ENCODE results near the gene INSC.

DNA sequence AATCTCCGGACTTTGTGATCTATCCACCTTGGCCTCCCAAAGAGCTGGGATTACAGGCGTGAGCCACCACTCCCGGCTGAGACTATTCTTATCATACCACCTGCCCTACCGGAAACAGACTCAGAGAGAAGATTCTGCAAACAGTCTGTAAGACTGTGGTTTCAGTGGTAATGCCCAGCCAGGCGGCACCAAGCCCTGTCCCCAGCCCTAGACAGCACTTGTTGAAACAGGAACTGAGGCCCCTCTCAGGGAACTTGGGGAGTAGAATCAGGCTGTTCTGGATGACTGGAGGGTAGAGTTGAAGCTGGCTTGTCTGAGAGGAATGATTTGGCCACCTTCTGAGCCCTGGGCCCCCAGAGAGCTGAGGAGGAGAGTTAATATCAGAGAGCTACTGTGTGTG lies 1.3 kb upstream of the INSC start:
- TF ChIP-seq, protein P1, sequence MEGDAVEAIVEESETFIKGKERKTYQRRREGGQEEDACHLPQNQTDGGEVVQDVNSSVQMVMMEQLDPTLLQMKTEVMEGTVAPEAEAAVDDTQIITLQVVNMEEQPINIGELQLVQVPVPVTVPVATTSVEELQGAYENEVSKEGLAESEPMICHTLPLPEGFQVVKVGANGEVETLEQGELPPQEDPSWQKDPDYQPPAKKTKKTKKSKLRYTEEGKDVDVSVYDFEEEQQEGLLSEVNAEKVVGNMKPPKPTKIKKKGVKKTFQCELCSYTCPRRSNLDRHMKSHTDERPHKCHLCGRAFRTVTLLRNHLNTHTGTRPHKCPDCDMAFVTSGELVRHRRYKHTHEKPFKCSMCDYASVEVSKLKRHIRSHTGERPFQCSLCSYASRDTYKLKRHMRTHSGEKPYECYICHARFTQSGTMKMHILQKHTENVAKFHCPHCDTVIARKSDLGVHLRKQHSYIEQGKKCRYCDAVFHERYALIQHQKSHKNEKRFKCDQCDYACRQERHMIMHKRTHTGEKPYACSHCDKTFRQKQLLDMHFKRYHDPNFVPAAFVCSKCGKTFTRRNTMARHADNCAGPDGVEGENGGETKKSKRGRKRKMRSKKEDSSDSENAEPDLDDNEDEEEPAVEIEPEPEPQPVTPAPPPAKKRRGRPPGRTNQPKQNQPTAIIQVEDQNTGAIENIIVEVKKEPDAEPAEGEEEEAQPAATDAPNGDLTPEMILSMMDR (conservative IDR thresholded peaks at IDR 0.05) = no peak
- no peak for TF ChIP-seq EZH2 (IDR thresholded peaks at IDR 0.05; ENCODE audit: low read depth)
